MM.1S (cell line): ENCODE measurements around the gene CYSRT1.

Experiments used
- CTCF ChIP-seq: fragments of 300-600 bp; sonication (generic); IDR thresholded peaks from 2 replicates; pipeline ENCODE4 v1.5.1; 2016; ENCODE audit warnings: antibody characterized with exemption, low read length, mixed read lengths
- EZH2 ChIP-seq: fragments of 300-600 bp; sonication (generic); optimal IDR thresholded peaks from 2 replicates; pipeline ENCODE3; 2017; ENCODE audit warnings: low read depth, mild to moderate bottlenecking, antibody characterized with exemption, low read length, mixed read lengths

- TF ChIP-seq CTCF (no peak), EZH2 (no peak)
These were observed 26.7 kb downstream of the CYSRT1 start for GRCh38 chr9:137251490-137252268.
